Measurements from ENCODE around the gene MOXD1.

Gene MOXD1

DNA sequence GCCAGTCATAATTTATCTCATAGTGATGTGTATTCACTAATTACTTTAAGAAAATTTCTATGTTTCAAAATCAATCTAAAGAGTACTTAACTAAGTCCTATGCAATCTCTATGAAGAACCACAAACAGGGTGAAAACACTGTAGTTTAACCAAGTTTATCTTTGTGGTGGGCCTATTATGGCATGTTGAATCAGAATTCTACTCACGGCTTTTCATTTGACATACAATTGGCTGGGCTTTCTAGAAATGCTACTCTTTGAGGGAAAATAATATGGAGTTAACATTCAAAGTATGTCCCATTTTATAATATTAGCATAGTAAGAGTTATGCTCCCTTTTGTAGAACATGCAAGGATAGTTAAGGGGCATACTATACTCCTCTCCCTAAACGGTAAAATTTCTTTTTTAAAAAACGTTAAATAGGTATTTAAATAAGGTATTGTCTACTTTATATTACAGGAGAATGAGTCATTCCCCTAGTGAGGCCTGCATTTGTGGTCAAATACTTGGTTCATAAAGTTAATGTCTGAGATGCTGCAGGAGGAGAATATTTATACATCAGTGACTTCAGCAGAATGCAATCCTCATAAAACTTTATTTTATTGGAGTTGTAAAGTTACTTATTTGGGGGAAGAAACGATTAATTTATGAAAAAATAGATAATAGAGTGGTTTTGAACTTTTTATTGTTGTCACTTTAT is 1.8 kb downstream of the MOXD1 start:
- DNase-seq (ENCODE audit: low read depth in 2 of 2): no peak

DNA sequence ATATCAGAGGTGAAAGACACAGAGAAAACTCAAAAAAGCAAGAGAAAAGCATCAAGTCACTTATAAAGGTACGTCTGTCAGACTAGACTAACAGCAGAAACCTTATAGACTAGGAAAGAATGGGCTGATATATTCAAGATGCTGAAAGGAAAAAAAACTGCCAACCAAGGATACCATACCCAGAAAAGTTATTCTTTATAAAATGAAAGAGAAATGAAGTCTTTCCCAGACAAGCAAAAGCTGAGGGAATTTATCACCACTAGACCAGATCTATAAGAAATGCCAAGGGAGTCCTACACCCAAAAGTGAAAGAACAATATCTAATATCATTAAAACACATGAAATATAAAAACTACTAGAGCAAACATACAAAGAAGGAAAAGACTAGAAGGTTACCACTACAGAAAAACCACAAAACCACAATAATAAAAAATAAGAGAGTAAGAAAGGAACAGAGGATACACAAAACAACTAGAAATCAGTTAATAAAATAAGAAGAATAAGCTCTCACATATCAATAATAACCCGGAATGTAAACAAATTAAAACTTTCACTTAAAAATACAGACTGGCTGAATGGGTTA is 6.2 kb downstream of the MOXD1 start:
- DNase-seq (ENCODE audit: low read depth in 2 of 2): no peak

DNA sequence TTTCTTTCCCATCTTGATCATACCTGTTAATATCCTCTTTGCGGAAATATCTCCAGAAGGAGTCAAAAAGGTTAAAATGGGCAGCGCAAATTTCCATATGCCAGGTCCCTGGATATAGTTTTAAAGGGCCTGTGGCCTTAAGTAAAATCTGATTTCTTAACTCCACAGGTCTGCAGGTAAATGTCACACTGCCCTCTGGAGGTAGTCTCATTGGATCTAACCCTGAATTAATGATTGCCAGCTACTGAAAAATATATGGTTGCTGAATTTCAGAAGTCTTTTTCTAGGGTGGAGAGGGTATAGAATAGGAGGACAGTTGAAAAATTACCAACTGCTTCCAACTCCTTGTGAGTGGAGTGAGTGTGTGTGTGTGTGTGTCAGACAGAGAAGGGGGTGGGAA is 8.5 kb downstream of the MOXD1 start:
- DNase-seq (ENCODE audit: low read depth in 2 of 2): no peak

DNA sequence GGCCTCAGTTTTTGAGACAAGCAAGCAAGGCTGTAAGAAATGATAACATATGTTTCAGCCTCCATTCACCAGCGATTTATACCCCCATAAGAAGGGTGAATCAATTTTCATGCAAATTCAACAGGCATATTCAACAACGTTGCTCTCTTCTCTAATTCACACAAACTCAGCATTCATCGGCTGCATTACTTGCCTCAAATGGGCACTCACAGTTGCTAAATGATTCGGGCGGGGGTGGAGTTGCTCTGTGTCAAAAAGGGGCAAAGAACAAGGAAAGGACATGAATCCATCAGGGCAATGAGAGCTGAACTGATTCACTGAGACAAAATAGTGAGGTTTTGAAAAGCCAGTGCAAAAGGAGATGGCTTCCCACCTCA is 9.0 kb downstream of the MOXD1 start:
- no peak for DNase-seq (ENCODE audit: low read depth in 2 of 2)

DNA sequence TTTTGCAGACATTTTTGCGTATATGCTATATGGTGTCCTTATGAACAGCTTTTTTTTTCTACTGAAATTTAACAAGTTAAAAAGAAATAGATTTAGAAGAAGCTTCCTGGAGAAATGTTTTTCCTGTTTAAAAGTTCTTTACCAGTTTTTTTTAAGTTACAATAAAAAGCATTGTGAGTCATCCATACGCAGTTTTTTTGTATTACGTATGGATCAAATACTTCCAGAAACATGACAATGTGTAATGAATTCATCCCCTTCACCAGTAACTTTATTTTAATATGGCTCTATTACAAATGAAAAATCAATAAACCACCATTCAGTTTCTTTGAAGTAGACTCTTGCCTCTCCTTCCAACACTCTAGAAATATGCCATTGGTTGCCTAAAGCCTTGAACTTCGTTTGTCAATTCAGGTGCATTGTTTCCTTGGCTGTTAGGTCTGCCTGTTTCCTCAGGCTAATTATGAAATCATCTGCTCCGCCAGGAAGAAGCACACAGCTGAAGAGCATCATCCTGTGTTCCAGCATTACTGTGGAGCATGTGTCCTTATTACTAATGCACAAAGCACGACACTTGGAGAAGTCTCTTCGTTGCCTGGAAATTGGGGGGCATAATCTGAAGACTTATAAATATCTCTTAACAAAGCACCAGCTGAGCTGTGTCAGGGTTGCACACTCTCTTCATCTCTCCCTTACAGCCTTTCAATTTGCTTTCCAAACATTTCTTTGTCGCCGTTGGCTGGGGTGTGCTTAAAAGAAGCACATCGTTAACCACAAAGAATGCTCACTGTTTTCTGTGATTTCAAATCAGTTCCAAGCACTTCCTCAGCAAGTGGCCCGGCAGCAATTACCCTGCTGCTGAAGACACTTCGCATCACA is 9.6 kb downstream of the MOXD1 start:
- no peak for DNase-seq (ENCODE audit: low read depth in 2 of 2)

DNA sequence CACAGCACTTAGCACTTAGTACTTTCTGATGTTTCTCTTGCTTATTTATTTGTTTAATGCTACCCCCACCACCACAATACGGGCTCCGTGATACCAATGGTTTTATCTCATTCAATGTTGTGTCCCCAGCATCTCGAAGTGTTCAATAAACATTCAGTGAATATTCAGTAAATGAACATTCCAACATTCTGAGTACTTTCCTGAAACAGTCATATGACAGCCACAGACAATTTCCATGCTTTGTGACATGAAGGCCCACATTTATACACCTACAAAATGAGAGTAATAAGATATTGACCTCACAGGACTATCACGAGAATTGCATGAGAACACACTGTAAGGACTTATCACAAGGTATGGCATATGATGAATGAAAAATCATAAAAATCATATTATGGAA is 10.8 kb downstream of the MOXD1 start:
- DNase-seq (ENCODE audit: low read depth in 2 of 2): no peak

DNA sequence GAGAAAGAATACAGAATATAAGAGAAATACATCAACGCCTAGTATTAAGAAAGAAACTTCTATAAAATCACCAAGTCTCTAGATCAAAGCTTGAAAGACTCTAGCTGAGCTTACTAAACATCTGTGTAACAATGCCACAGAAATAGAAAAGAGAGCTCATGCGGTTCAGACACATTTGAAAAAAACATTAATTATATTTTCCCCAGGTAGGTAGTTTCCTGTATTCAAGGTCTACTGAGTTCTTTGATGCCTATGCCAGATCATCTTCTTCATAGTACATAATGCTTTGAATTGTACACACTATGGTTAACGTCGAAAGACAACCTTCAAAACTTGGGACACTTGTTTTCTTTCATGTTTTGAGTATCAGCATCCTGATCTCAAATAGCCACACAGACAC is 11.3 kb downstream of the MOXD1 start:
- no peak for DNase-seq (ENCODE audit: low read depth in 2 of 2)

DNA sequence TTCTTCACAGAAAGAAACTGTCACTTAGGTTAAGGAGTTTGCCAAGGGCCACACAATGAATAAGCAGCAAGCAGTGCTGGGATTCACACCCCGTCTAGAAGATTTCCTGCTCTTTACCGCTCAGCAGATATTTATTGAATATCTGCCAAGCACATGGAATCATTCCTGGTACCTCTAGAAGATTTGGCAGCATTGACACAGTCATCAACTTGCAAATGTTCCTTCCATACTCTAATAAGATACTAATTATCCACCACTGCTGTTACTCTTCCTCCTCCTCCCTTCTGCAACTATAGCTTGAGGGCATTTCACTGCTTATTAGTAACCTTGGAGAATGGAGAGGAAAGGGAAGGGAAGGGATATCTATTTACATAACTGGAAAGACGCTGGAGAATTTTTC is 13.0 kb downstream of the MOXD1 start:
- DNase-seq (ENCODE audit: low read depth in 2 of 2): no peak

DNA sequence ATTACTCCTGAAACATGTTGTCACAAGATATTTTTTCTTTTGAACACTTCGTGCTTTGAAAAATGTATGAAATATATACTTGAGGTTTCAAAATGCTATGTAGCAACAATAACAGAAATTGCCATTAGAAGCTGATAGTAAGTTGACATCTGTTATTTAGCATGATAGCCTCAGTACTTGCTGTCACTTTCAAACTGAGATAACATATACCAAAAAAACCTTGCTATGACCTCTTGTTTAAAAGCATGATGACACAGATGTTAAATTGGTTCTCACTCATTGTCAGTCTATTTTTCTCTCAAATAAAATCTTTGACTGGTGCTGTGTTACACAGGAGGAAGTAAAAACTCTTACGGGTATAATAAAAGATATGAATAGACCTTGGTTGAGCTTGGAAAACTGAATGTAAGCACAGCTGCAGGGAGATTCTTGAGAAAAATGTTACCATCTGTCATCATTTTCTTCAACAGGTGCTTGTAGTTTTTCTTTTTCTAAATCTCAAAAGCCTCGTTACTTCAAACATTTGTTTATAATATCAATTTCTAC is 18.6 kb downstream of the MOXD1 start:
- DNase-seq (ENCODE audit: low read depth in 2 of 2): no peak

DNA sequence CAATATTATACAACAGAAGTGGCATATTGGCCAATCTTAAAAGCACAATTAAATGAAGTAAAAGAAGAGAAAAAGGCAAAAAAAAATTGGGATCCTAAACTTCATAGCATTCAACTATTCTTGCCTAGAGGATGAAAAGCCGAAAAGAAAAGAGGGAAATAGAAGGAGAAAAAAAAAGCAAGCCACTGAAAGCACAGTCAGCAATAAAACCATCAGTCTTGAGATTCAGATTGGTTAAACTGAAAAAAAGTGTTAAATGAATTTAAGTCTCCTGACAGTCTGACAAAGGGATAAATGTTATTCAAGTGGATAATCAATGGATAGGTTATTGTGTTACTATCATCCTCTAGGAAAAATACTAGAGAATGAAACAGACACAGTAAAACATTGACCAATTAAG is 19.9 kb downstream of the MOXD1 start:
- DNase-seq (ENCODE audit: low read depth in 2 of 2): no peak

DNA sequence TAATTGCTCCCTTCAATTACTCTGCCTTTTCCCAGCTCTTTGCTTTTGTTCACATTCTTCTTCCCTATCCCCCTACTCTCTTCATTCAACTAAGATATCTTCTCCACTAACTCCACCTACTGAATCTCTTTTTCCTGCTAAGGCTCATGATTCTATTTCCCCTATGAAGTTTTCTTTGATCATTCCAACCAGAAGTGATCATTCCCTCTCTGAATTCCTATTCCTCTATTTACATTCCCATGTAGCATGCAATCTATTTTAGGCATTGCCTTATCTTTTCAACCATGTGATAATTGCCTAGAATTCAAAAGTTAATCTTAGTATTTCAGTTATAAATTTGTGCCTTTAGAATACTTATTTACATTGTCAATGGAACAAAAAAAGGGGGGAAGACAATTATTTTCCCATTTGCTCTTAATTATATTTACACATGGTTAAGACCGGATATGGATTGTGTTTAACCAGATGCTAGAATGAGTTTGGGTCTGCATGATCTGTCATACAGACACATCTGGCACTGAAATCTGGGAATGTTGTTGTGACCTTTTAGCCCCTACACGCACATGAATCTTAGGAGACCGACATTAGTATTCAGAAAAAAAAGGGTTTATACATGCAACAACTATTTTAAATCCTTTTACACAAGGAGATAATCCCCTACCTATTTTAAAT is 20.8 kb downstream of the MOXD1 start:
- DNase-seq (ENCODE audit: low read depth in 2 of 2): no peak

DNA sequence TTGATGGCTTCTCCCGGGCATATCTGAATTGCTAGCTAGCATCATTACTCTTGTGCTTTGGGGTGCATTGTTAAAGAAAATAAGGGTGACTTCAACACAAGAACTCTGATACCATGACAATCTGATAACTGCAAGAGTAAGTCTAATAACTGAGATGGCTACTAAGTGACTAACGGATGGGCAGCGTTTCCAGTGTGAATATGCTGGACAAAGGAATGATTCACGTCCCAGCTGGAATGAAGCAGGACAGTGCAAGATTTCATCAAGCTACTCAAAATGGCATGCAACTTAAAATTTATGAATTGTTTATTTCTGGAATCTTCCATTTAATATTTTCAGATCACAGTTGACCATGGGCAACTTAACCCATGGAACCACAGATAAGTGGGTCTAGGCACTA is 31.7 kb downstream of the MOXD1 start:
- DNase-seq (ENCODE audit: low read depth in 2 of 2): no peak

DNA sequence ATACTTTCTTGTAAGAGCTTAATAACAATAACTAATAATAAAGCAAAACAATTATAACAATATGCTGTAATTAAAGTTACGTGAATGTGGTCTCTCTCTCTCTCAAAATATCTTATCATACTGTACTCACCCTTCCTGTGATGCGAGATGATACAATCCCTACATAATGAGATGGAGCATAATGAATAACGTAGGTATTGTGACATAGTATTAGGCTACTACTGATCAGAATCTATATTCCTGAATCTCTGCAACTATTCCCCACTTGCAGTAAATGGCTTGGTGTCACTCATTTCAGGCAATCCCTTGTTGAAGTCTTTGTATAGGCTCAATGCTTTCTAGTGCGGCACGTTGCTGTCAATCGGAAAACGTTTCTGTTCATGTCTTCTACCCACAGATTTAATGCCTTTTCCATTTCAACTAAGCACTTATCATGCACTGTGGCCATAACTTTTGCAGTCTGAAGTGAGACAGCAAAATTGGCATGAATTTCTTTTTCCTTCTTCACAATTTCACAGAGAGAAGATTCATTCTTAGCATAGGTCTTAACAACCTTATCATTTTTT is 32.3 kb downstream of the MOXD1 start:
- DNase-seq (ENCODE audit: low read depth in 2 of 2): no peak

DNA sequence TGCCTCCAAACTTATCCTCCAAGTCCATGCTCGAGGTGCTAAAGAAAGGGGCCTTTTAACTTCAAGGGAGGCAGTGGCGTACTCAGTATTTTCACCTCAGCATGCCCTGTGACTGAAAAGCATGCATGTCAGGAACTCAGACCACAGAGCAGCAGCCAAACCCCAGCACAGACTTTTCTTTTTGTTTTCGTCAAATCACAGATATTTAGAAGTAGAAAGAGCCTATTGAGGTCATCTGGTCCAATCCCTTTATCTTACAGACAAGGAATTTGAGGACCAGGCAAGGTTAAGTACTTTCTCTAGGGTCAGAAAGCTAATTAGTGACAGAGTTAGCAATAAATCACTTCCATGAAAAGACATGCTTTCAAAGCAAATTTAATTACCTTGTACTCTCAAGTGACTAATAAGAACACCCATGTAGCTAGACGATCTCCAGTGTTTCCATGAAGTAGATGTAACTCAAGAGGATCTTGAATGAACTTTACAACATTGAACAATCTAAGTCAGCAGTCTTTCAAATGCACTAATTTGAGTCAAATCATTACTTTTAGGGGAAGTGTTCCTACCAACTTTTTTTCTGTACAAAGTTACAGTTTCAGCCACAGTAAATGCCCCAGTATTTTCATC is 35.9 kb downstream of the MOXD1 start:
- no peak for DNase-seq (ENCODE audit: low read depth in 2 of 2)

DNA sequence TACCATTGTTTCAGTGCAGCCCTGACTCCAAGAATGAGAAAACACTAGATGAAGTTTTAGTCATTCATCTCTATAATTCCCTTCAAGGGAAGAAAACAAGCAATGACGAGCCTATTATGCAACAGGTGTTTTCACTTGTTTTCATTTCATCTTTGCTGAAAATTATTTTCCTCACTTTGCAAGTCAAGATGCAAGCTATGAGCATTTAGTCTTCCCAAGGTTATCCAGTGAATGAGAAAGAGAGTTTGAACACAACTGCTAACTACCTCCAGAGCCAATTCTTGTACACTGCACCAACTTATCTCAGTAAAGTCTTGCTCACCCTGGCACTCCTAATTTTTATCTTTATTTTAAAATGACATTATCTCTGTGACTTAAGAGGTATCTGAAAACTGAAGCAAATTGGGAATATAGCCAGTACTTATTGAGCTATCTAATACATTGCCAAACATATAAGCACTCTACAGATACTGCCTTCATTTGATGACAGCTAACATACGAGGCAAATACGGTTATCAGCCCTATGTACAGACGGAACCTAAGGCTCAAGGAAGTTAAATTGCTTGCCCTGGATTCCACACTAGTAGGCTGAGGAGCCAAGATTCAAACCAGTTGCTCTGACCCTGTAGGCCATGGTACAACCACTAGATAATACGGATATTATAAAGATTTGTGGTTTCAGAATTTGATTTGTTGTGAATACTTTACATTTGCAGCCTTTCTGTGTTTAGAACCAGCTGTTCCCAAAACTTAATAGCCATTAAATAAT is 36.8 kb downstream of the MOXD1 start:
- DNase-seq (ENCODE audit: low read depth in 2 of 2): no peak

DNA sequence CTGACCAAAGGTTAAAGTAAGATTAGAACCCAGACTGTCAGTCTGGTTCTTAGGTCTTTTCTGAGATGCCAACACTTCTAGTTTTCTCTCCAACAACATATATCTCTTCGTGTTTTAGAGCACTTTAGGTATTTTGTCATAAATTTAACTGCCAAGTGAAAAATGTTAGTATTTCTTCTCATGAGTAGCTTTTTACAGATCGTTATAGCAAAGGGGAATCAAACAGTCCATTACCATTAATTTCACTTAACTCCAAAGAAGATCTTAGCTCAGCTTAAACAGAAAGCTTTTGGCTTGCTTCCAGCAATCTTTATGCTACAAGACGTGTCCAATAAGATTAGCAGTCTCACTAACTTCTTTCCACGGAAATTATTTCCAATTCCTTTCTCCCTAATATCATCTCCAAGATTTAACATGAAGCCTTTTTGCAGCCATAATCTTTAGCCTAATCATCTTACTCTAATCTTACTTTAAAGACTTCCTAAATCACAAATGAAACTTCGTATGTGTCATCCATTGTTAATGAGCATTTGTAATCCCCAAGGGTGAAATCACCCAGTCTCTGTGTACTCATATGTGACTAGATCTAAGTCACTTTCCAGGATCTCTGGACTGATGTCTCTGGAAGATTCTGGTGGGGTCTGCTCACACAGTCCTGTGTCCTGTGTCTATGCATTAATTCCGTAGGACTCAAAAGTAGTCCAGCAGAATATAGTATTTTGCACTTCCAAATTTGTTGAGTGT is 38.7 kb downstream of the MOXD1 start:
- DNase-seq (ENCODE audit: low read depth in 2 of 2): no peak

DNA sequence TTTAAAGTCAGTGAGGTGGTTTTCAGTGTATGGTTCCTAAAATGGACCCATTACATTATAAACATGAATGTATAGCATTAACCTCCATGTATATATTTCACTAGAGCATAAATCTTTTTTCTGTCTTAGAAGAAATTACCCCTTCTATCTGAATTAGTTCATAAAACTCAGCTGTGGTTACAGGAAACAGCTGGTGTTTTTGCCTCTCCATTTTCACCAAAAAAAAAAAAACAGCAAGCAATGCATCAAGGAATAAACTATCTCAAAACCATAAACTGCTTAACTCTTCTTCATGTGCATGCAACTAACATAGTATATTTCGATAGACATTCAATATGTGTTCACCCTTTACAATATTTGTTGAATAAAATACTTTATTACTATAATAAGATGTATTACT is 40.2 kb downstream of the MOXD1 start:
- no peak for DNase-seq (ENCODE audit: low read depth in 2 of 2)

DNA sequence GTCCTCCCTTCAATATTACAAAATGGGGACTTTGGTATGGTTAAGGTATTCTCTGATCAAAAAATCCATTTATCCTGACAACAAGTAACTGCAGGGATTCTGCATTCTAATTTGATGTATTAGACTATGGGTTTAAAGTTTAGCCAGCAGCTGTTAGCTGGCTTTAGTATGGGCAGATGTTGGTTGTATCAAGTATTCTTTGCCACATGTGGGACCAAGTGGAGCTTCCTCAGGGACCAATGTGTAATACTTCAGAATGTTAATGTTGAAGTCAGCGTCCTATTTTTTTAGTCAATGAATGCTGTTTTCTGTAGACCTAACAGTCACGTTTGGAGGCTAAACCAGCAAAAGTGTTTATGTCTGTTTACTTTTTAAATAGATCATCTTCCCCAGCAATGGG is 41.4 kb downstream of the MOXD1 start:
- DNase-seq (ENCODE audit: low read depth in 2 of 2): no peak

DNA sequence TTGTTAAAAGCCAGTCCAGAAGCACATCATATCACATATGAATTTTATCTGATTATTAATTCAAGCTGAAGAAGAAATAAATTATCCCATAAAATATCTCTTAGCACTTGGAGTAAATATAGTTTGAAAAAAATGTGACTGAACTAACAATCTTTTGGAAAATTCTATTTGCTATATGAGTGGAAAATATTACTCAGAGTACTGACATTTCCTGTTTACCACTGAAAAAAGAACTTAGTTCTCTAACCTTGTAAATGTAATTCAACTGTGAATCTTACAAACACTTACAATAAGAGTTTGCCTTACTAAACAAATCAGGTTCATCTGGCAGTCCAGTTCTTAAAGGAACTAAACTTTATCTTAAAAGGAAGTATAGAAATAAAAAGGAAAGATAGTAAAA is 44.2 kb downstream of the MOXD1 start:
- DNase-seq (ENCODE audit: low read depth in 2 of 2): no peak

Data from stimulated activated CD8-positive, alpha-beta memory T cell treated with anti-CD3 and anti-CD28 coated beads, Interleukin-2, amount 100 ng/mL, for 1 hour (primary cell).